ENCODE measurements around the gene ACIN1. TPM values are rescaled to one million over a fixed set of nuclear protein-coding genes. Genes with fewer than 3 reads are reported as not detected.

ACIN1 gene
- total and polyA plus RNA-seq, 9 of the 15 experiments (the other 6 are each of a cell fraction or from before 2014, with no cell fraction given) = 5.0 to 196 (median 129) TPM

DNA sequence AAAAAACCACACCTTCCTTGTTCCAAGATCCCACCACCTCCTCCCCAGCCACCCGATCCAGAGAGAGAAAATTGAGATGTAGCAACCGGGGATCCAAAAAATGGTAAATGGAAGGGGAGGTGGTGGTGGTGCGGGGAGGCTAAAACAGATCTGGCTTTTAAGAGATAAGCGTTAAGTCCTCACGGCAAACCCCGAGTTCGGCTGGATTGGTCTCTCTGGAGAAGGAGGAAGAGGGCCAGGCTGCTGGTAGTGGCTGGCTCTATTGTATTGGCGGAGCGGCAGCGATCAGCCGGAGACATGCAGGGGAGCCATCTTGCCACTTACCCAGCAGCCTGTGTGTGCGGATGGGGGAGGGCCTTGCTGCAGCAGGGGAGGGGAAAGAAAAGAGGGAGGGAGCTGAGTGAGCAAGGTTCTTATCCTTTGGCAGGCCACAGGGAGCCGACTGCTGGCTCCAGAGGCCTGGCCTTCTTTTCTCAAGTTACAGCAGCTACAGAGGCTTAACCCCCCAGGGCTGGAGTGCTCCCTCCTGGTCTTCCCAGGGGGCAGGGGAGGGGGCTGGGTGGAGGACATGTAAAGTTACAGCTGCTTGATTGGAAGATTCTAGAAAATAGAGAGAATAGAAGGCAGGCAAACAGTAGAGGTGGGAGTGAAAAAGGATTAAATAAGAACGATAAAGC is 23.6 kb downstream of the ACIN1 start (continued):
- TF ChIP-seq ZNF282 (CRISPR knock-in tag; IDR thresholded peaks at IDR 0.05) (no peak), CC2D1A (IDR thresholded peaks at IDR 0.05) (no peak), YBX1 (IDR thresholded peaks at IDR 0.05) (no peak), ZNF584 (CRISPR knock-in tag; IDR thresholded peaks at IDR 0.05; ENCODE audit: low read depth) (no peak), ZBTB17 (CRISPR knock-in tag; IDR thresholded peaks at IDR 0.05) (no peak), ZC3H11A (IDR thresholded peaks at IDR 0.05; ENCODE audit: low read depth, low read length) (no peak), ZNF253 (CRISPR knock-in tag; conservative IDR thresholded peaks at IDR 0.05) (no peak), BRCA1 (IDR thresholded peaks at IDR 0.05) (no peak), BRCA1 (CRISPR knock-in tag; IDR thresholded peaks at IDR 0.05) (no peak), ESRRA (IDR thresholded peaks at IDR 0.05; ENCODE audit: borderline replicate concordance, low read depth) (no peak; the same call in 1 of the 2 replicates), KDM5B (IDR thresholded peaks at IDR 0.05; ENCODE audit: insufficient replicate concordance, low read depth, low read length) (peak; percentile 80), ZNF445 (CRISPR knock-in tag; IDR thresholded peaks at IDR 0.05; ENCODE audit: low read depth) (no peak), SRSF9 (IDR thresholded peaks at IDR 0.05; ENCODE audit: borderline replicate concordance, low read depth, low read length) (no peak), RNF2 (IDR thresholded peaks at IDR 0.05) (no peak), CBX3 (IDR thresholded peaks at IDR 0.05; ENCODE audit: borderline replicate concordance in 1 of 2, low read length in 2 of 2) (no peak), BACH1 (tag; IDR thresholded peaks at IDR 0.05) (no peak), ZNF586 (CRISPR knock-in tag; conservative IDR thresholded peaks at IDR 0.05) (no peak), ETS2 (tag; IDR thresholded peaks at IDR 0.05; ENCODE audit: borderline replicate concordance, poor library complexity, severe bottlenecking) (no peak)
- TF ChIP-seq, protein P1, sequence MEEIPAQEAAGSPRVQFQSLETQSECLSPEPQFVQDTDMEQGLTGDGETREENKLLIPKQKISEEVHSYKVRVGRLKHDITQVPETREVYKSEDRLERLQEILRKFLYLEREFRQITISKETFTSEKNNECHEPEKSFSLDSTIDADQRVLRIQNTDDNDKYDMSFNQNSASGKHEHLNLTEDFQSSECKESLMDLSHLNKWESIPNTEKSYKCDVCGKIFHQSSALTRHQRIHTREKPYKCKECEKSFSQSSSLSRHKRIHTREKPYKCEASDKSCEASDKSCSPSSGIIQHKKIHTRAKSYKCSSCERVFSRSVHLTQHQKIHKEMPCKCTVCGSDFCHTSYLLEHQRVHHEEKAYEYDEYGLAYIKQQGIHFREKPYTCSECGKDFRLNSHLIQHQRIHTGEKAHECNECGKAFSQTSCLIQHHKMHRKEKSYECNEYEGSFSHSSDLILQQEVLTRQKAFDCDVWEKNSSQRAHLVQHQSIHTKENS (CRISPR knock-in tag; IDR thresholded peaks at IDR 0.05) = no peak
- TF ChIP-seq, protein P2, sequence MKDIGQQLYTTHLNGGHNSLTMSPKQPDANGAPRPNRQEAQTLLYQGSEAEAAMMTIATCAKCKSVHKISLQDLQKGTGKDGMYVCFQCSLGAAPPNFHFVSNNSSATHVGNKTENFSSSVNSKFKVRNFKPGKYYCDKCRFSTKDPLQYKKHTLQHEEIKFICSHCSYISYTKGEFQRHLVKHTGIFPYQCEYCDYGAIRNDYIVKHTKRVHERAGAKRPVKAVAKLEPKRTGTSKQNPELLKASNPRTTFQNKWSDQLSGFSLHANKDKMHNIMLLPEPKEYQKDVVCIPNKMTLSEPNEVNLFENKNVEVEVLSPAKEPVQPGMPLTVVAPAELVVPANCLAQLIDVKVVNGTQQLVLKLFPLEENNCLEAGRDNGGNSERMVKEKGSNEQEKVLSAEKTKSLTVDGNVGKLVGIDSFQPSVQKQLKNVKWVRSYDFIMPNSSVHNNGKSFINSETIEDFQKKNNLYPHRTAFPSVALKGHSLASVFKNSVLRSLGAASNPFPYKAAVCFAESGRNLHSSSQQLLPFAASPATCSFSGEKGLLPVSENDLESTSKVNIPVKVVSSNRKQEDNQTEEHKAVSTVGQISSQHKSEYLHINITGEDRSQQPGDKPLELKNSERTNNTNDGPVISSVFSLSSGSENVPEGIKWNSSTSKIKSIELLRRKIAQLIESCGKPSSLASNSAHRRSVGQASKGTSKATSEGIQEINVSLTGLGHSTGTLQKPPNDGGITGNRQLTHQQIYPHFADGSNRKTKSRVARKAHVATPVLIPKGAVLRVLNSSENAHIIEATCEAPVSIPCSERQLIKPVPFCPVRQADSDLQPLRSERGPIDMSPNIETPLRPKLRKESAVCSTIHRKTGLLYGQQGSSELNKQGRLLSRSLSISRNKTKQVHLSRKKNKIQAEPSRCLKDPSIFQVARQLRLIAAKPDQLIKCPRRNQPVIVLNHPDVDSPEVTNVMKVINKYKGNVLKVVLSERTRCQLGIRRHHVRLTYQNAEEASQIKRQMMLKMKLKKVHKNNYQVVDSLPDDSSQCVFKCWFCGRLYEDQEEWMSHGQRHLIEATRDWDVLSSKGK (CRISPR knock-in tag; IDR thresholded peaks at IDR 0.05) = no peak
- TF ChIP-seq, protein P3, sequence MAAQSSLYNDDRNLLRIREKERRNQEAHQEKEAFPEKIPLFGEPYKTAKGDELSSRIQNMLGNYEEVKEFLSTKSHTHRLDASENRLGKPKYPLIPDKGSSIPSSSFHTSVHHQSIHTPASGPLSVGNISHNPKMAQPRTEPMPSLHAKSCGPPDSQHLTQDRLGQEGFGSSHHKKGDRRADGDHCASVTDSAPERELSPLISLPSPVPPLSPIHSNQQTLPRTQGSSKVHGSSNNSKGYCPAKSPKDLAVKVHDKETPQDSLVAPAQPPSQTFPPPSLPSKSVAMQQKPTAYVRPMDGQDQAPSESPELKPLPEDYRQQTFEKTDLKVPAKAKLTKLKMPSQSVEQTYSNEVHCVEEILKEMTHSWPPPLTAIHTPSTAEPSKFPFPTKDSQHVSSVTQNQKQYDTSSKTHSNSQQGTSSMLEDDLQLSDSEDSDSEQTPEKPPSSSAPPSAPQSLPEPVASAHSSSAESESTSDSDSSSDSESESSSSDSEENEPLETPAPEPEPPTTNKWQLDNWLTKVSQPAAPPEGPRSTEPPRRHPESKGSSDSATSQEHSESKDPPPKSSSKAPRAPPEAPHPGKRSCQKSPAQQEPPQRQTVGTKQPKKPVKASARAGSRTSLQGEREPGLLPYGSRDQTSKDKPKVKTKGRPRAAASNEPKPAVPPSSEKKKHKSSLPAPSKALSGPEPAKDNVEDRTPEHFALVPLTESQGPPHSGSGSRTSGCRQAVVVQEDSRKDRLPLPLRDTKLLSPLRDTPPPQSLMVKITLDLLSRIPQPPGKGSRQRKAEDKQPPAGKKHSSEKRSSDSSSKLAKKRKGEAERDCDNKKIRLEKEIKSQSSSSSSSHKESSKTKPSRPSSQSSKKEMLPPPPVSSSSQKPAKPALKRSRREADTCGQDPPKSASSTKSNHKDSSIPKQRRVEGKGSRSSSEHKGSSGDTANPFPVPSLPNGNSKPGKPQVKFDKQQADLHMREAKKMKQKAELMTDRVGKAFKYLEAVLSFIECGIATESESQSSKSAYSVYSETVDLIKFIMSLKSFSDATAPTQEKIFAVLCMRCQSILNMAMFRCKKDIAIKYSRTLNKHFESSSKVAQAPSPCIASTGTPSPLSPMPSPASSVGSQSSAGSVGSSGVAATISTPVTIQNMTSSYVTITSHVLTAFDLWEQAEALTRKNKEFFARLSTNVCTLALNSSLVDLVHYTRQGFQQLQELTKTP (IDR thresholded peaks at IDR 0.05; ENCODE audit: low read depth in 1 of 2, partially characterized antibody in 2 of 2) = peak in 1 of 2 experiments; percentile 24

Measured in K562 (cell line).